Suprapubic skin (tissue), 4 donors: Measurements from ENCODE around the gene CCNL1. TPM values are rescaled to one million over a fixed set of nuclear protein-coding genes. Genes with fewer than 3 reads are reported as not detected.

Experiments used
- DNase-seq, 2 donors: peaks; one replicate each; pipeline ENCODE4 v3.0.0-alpha.2; 2019; ENCODE audit warnings: low spot score in 2 of 2
- H3K27ac ChIP-seq: fragments of 200-600 bp; sonication (generic); one replicate; pipeline ENCODE4 v1.5.1; 2019
- H3K27me3 ChIP-seq: fragments of 200-600 bp; sonication (generic); one replicate; pipeline ENCODE4 v1.5.1; 2019
- H3K36me3 ChIP-seq: fragments of 200-600 bp; sonication (generic); one replicate; pipeline ENCODE4 v1.5.1; 2019
- H3K4me1 ChIP-seq: fragments of 200-600 bp; sonication (generic); one replicate; pipeline ENCODE4 v1.5.1; 2019
- H3K4me3 ChIP-seq: fragments of 200-600 bp; sonication (generic); one replicate; pipeline ENCODE4 v1.5.1; 2019; ENCODE audit warnings: mild to moderate bottlenecking
- H3K9me3 ChIP-seq: fragments of 200-600 bp; sonication (generic); one replicate; pipeline ENCODE4 v1.5.1; 2019
- EP300 ChIP-seq: sonication (generic); formaldehyde crosslinking; IDR thresholded peaks from one replicate; pipeline ENCODE4 v1.6.1; 2017; ENCODE audit warnings: antibody characterized with exemption
- POLR2A ChIP-seq, 2 donors: fragments of 450-650 bp; IDR thresholded peaks; one replicate each; pipeline ENCODE4 v1.6.1; 2017; ENCODE audit warnings: antibody characterized with exemption in 2 of 2, mild to moderate bottlenecking in 2 of 2, moderate library complexity in 2 of 2
- POLR2AphosphoS5 ChIP-seq, 3 donors: sonication (generic); formaldehyde crosslinking; IDR thresholded peaks; one replicate each; pipeline ENCODE4 v1.6.1; 2017; ENCODE audit warnings: antibody characterized with exemption in 3 of 3
- WGBS: methylation state at CpG from one replicate; pipeline ENCODE4 v1.1.5; 2018; 5-methylcytosine and 5-hydroxymethylcytosine counted together
- total RNA-seq, 4 donors: library from RNA; depleted of rRNA; stranded (reverse); fragments of >200 nt; gene quantifications; one replicate each; pipeline ENCODE4 v1.1.0, GENCODE V29; 2016
- TF ChIP-seq, protein P1 (sequence below), 2 donors: fragments of 200-600 bp in 1 of 2; fragments of 450-650 bp in 1 of 2; sonication (generic) in 1 of 2; IDR thresholded peaks; one replicate each; pipeline ENCODE4 v1.5.1; 2016 to 2019; ENCODE audit warnings: antibody characterized with exemption in 2 of 2, mild to moderate bottlenecking in 1 of 2, moderate library complexity in 1 of 2

Gene CCNL1
- total RNA-seq, 4 donors from 2014 or later: 203 to 665 (median 246) TPM

- Histone ChIP-seq H3K4me3 (no peak overlapping the region), H3K4me1 (peaks cover 4% of the 10 kb centered on the region), H3K27me3 (no peaks in the 10 kb centered on the region), H3K27ac (no peak overlapping the region), H3K9me3 (no peaks in the 10 kb centered on the region), H3K36me3 (no peaks in the 10 kb centered on the region)
- 92% methylated on average over 7 of the region's 7 CpGs for WGBS
- no peak for DNase-seq
- TF ChIP-seq POLR2AphosphoS5 (IDR thresholded peaks at IDR 0.05) (no peak), EP300 (no peak), POLR2A (IDR thresholded peaks at IDR 0.05) (no peak)
- TF ChIP-seq, protein P1, sequence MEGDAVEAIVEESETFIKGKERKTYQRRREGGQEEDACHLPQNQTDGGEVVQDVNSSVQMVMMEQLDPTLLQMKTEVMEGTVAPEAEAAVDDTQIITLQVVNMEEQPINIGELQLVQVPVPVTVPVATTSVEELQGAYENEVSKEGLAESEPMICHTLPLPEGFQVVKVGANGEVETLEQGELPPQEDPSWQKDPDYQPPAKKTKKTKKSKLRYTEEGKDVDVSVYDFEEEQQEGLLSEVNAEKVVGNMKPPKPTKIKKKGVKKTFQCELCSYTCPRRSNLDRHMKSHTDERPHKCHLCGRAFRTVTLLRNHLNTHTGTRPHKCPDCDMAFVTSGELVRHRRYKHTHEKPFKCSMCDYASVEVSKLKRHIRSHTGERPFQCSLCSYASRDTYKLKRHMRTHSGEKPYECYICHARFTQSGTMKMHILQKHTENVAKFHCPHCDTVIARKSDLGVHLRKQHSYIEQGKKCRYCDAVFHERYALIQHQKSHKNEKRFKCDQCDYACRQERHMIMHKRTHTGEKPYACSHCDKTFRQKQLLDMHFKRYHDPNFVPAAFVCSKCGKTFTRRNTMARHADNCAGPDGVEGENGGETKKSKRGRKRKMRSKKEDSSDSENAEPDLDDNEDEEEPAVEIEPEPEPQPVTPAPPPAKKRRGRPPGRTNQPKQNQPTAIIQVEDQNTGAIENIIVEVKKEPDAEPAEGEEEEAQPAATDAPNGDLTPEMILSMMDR (IDR thresholded peaks at IDR 0.05): no peak
These were observed 50.4 kb downstream of the CCNL1 start for GRCh38 chr3:157109267-157110141.

GRCh38 chr3:157107644-157108133 lies 52.3 kb downstream of the CCNL1 start:
- TF ChIP-seq POLR2AphosphoS5 (IDR thresholded peaks at IDR 0.05): no peak
- TF ChIP-seq EP300: no peak
- TF ChIP-seq, protein P1 (IDR thresholded peaks at IDR 0.05): no peak
- no peak for TF ChIP-seq POLR2A (IDR thresholded peaks at IDR 0.05)

DNA sequence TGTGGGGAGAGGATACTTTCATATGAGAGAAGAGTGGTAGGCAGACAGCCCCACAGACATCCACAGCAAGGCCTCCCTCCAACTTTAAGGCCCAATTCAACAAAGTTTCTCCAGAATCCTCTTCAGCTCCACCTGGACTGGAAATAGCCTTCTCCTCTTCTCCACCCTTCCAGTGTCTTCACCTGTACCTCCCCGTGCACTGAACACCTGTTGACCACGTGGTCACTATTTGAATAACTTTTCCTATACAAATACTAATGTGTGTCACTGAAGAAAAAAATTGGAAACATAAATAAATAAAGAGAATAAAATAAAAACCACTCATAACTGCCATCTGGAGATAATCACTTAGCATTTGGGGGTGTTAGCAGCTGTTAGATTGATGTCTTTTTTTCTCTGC lies 52.9 kb downstream of the CCNL1 start:
- Histone ChIP-seq H3K9me3 (no peaks in the 10 kb centered on the region), H3K4me3 (no peak overlapping the region), H3K36me3 (no peaks in the 10 kb centered on the region), H3K27ac (no peak overlapping the region), H3K4me1 (peaks cover 11% of the 10 kb centered on the region), H3K27me3 (no peaks in the 10 kb centered on the region)
- 68% methylated on average over 2 of the region's 2 CpGs for WGBS
- no peak for DNase-seq
- TF ChIP-seq, protein P1 (IDR thresholded peaks at IDR 0.05): no peak
- TF ChIP-seq POLR2A (IDR thresholded peaks at IDR 0.05) (no peak), EP300 (no peak), POLR2AphosphoS5 (IDR thresholded peaks at IDR 0.05) (no peak)

More at GRCh38 chr3:157107644-157108133, 52.3 kb downstream of the CCNL1 start:
- no peaks in the 10 kb centered on the region for H3K36me3 ChIP-seq
- no peak overlapping the region for H3K4me3 ChIP-seq
- peaks cover 11% of the 10 kb centered on the region for H3K4me1 ChIP-seq
- no peak for DNase-seq
- H3K9me3 ChIP-seq: no peaks in the 10 kb centered on the region
- H3K27me3 ChIP-seq: no peaks in the 10 kb centered on the region
- H3K27ac ChIP-seq: no peak overlapping the region
- WGBS: 67% methylated on average over 5 of the region's 5 CpGs

GRCh38 chr3:157104928-157105652 lies 54.9 kb downstream of the CCNL1 start:
- no peaks in the 10 kb centered on the region for H3K27me3 ChIP-seq
- DNase-seq: no peak
- no peak overlapping the region for H3K27ac ChIP-seq

More at GRCh38 chr3:157104928-157105652, 54.9 kb downstream of the CCNL1 start:
- TF ChIP-seq EP300: no peak
- no peak for TF ChIP-seq POLR2AphosphoS5 (IDR thresholded peaks at IDR 0.05)
- no peak for TF ChIP-seq POLR2A (IDR thresholded peaks at IDR 0.05)
- TF ChIP-seq, protein P1 (IDR thresholded peaks at IDR 0.05): no peak
- Histone ChIP-seq H3K36me3 (no peaks in the 10 kb centered on the region), H3K9me3 (no peaks in the 10 kb centered on the region), H3K4me1 (peaks cover 13% of the 10 kb centered on the region), H3K4me3 (no peak overlapping the region)
- 70% methylated on average over 5 of the region's 7 CpGs for WGBS
